ENCODE data around the gene MMS19.

Gene MMS19

DNA sequence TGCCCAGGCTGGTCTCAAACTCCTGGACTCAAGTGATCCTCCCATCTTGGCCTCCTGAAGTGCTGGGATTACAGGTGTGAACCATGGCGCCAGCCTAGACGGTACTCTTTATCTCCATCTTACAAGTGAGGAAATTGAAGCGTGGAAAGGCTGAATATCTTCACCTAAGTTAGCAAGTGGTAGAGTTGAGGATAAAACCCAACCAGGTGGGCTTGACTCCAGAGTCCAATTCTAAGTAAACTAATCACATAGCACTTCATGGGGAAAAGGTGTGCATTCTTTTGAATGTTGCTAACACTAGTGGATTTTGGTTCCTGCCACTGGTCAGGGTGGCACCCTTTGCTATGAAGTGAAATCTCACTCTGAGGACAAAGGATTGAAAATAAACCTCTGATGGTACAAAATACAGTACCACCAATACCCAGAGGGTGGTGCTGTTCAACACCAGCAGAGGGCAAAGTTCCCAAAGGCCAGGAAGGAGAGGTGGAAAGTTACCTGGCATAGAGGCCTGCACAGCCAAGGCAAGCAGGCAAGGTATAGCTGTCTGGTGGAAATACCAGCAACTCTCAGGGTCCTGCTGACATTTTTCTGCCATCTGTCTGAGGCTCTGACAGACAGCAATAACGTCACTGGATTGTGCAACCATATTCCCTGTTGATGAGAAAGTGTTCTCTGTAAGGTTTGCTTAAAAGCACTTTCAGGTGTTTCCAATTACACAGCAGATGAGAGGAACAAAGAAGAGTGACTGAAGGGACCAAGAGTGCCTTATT, 34.7 kb downstream of the MMS19 start:
- H3K4me1 ChIP-seq (ENCODE audit: insufficient read depth, low read length): no peaks in the 10 kb centered on the region
- peaks cover 79% of the 10 kb centered on the region for H3K36me3 ChIP-seq (ENCODE audit: insufficient read depth, low read length)
- H3K9me3 ChIP-seq (ENCODE audit: low read length): no peaks in the 10 kb centered on the region
- H2AFZ ChIP-seq (ENCODE audit: low read depth, low read length): no peak overlapping the region
- H3K4me3 ChIP-seq (ENCODE audit: low read length): no peak overlapping the region
- no peaks in the 10 kb centered on the region for H3K27me3 ChIP-seq (ENCODE audit: insufficient read depth, low read length)

DNA sequence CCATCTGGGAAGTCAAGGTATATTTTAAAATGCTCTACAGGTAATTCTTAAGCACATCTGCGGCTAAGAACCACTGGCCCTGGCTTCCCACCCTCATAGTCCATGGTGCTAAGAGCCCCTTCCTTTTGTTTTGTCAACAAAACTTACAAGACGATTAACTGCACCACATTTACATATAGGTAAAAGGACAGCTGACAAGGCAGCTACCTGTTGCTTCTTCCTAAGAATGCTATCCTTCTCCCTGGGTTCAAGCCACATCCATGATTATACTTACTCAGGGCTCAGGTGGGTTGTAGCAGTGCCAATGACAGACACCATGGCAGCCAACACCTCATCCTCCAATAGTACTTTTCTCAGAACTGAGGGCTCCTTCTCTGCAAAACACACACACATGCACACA, 35.9 kb downstream of the MMS19 start:
- H3K9me3 ChIP-seq (ENCODE audit: low read length): no peaks in the 10 kb centered on the region
- no peaks in the 10 kb centered on the region for H3K27me3 ChIP-seq (ENCODE audit: insufficient read depth, low read length)
- no peaks in the 10 kb centered on the region for H3K4me1 ChIP-seq (ENCODE audit: insufficient read depth, low read length)
- H3K4me3 ChIP-seq (ENCODE audit: low read length): no peak overlapping the region
- H2AFZ ChIP-seq (ENCODE audit: low read depth, low read length): no peak overlapping the region
- peaks cover 81% of the 10 kb centered on the region for H3K36me3 ChIP-seq (ENCODE audit: insufficient read depth, low read length)

DNA sequence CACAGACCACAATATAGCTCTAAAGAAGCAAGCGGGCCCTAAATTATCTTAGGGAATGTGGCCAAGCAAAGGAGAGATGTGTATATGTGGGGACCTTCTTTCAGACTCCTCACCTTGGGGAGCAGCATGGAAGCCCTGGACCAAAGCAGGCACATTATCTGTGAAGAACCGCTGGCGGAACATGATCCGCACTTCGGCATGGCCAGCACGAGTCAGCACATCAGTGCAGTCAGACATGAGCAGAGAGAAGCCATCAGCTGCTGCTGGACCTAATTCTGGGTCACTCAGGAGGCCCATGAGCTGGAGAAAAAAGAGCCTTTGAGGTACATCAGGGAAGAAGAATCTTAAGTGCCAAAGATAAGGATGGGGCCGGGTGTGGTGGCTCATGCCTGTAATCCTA, 38.3 kb downstream of the MMS19 start:
- no peak overlapping the region for H2AFZ ChIP-seq (ENCODE audit: low read depth, low read length)
- H3K4me1 ChIP-seq (ENCODE audit: insufficient read depth, low read length): no peaks in the 10 kb centered on the region
- H3K27me3 ChIP-seq (ENCODE audit: insufficient read depth, low read length): no peaks in the 10 kb centered on the region
- H3K9me3 ChIP-seq (ENCODE audit: low read length): no peaks in the 10 kb centered on the region
- H3K4me3 ChIP-seq (ENCODE audit: low read length): no peak overlapping the region
- H3K36me3 ChIP-seq (ENCODE audit: insufficient read depth, low read length): peaks cover 87% of the 10 kb centered on the region

DNA sequence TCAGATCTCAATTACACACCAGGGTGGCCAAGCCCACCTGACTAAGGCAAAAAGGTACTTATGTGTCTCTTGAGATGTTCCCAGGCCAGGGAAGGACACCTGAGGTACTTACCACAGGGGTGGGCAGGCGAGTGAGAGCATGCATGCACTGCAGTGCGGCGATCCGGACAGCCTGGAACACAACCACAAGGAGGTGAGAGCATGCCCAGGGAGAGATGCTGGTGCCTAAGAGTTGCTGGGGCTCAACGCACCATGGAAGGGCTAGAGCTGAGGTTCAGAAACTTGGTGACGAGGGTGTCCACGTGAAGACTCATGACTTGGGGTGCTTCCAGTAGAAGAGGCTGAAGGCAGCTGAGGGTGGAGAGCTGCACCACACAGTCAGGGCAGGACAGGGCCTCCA, 39.1 kb downstream of the MMS19 start:
- H3K27me3 ChIP-seq (ENCODE audit: insufficient read depth, low read length): no peaks in the 10 kb centered on the region
- no peaks in the 10 kb centered on the region for H3K9me3 ChIP-seq (ENCODE audit: low read length)
- H2AFZ ChIP-seq (ENCODE audit: low read depth, low read length): no peak overlapping the region
- no peaks in the 10 kb centered on the region for H3K4me1 ChIP-seq (ENCODE audit: insufficient read depth, low read length)
- peaks cover 89% of the 10 kb centered on the region for H3K36me3 ChIP-seq (ENCODE audit: insufficient read depth, low read length)
- H3K4me3 ChIP-seq (ENCODE audit: low read length): no peak overlapping the region

DNA sequence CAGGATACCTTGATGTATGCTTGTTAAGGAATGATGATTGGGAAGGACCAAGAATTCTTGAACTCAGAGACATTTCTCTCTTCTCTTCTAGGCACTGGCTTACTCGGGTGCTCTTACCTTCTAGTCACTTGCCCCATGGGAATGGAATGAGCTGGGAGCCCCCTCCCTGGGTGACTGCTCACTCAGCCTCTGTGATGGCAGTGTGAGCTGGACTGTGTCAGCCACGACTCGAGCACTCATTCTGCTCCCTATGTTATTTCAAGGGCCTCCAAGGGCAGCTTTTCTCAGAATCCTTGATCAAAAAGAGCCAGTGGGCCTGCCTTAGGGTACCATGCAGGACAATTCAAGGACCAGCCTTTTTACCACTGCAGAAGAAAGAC, 41.5 kb downstream of the MMS19 start:
- Histone ChIP-seq H3K36me3 (ENCODE audit: insufficient read depth, low read length) (peaks cover 95% of the 10 kb centered on the region), H3K9me3 (ENCODE audit: low read length) (no peaks in the 10 kb centered on the region), H3K4me1 (ENCODE audit: insufficient read depth, low read length) (no peaks in the 10 kb centered on the region), H2AFZ (ENCODE audit: low read depth, low read length) (no peak overlapping the region), H3K27me3 (ENCODE audit: insufficient read depth, low read length) (no peaks in the 10 kb centered on the region), H3K4me3 (ENCODE audit: low read length) (no peak overlapping the region)

DNA sequence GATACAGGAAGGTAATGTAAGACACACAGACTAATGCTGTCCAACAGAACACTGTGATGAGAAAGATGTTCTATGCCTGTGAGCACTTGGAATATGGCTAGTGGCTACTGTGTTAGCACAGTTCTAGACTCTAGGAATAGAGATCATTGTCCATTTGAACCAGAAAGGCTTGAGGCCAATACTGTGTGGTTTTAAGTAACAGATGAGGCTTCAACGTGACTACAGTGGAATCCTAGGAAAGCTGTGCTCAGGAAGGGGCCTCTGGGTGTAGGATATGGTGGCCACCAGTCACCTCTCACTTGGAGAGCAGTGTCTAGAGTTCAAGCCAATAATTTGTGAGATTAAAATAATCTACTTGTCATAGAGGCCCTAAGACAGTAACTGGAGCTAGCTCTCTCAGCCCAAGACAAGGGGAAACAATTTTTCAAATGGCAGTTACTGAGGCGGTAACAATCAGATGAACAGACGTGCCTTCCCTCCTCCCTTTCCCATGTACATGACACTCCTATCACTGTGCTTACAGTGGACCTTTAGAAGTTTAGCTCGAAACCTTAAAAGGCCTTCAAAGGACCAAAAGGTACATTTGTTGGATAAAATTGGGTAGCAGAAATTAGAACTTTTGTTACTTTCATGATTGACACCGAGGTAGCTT, 42.1 kb downstream of the MMS19 start:
- H3K27me3 ChIP-seq (ENCODE audit: insufficient read depth, low read length): no peaks in the 10 kb centered on the region
- H3K4me3 ChIP-seq (ENCODE audit: low read length): no peak overlapping the region
- no peaks in the 10 kb centered on the region for H3K4me1 ChIP-seq (ENCODE audit: insufficient read depth, low read length)
- H3K9me3 ChIP-seq (ENCODE audit: low read length): no peaks in the 10 kb centered on the region
- peaks cover 93% of the 10 kb centered on the region for H3K36me3 ChIP-seq (ENCODE audit: insufficient read depth, low read length)
- H2AFZ ChIP-seq (ENCODE audit: low read depth, low read length): no peak overlapping the region

DNA sequence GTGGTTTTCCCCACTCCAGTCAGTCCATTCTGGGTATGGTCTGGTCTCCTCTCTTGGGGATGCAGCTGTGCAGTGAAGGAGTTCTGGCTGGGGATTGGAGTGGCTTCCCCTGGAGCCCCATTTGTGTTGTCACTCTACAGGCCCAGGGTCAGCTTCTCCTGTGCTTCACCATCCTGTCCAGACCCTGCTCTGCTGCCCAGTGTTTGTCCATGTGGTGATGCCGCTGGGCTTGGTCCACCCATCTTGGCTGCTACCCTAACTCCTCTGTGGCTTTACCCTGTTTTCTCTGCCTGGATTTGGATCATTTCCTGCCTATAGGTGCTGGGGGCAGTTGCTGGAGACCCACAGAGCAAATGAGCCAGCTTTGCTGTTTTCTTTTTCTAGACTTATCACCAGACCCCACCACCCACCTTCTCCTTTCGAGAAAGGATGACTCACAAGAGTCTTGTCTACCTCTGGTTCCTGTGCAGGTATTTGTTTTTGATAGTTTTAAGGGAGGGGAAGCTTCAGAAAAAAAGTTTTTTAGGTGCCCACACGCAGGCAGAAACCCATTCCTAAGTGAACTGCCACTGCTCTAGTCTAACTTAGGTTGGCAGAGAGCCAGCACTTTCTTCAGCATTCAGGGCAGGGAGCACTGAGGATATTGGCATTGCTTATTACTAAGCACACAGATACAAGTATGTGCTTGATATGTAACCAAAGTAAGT, 43.7 kb downstream of the MMS19 start:
- Histone ChIP-seq H3K4me1 (ENCODE audit: insufficient read depth, low read length) (peaks cover 9% of the 10 kb centered on the region), H3K4me3 (ENCODE audit: low read length) (no peak overlapping the region), H3K27me3 (ENCODE audit: insufficient read depth, low read length) (no peaks in the 10 kb centered on the region), H2AFZ (ENCODE audit: low read depth, low read length) (no peak overlapping the region), H3K9me3 (ENCODE audit: low read length) (no peaks in the 10 kb centered on the region), H3K36me3 (ENCODE audit: insufficient read depth, low read length) (peaks cover 80% of the 10 kb centered on the region)

DNA sequence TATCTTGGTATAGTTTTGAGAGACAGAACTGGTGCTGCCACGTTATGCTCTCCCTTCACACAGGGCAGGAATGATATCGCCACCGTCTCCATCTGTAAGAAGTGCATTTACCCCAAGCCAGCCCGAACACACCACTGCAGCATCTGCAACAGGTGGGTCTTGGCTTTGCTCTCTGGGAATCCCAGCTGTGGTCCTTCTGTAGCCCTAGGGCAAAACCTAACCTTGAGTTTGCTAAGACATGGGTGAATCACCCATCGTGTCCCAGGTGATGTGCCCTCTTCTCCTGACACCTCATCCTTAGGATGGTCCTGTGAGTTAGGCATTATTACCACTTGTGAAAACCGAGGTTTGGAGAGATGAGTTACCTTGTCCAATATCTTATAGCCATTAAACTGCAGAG, 45.9 kb downstream of the MMS19 start:
- Histone ChIP-seq H3K4me1 (ENCODE audit: insufficient read depth, low read length) (peaks cover 9% of the 10 kb centered on the region), H2AFZ (ENCODE audit: low read depth, low read length) (no peak overlapping the region), H3K36me3 (ENCODE audit: insufficient read depth, low read length) (peaks cover 61% of the 10 kb centered on the region), H3K27me3 (ENCODE audit: insufficient read depth, low read length) (no peaks in the 10 kb centered on the region), H3K4me3 (ENCODE audit: low read length) (no peak overlapping the region), H3K9me3 (ENCODE audit: low read length) (no peaks in the 10 kb centered on the region)

DNA sequence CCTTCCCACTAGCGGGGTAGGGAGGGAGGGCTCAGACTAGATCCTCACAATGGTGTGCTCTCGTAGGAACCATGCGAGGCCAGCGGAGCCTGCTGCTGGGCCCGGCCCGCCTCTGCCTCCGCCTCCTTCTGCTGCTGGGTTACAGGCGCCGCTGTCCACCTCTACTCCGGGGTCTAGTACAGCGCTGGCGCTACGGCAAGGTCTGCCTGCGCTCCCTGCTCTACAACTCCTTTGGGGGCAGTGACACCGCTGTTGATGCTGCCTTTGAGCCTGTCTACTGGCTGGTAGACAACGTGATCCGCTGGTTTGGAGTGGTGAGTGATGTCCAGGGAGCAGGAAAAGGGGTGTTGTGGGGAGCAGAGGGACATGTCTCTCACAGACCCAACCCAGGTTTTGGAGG, 46.6 kb downstream of the MMS19 start:
- H3K4me1 ChIP-seq (ENCODE audit: insufficient read depth, low read length): peaks cover 14% of the 10 kb centered on the region
- no peaks in the 10 kb centered on the region for H3K9me3 ChIP-seq (ENCODE audit: low read length)
- H2AFZ ChIP-seq (ENCODE audit: low read depth, low read length): no peak overlapping the region
- no peak overlapping the region for H3K4me3 ChIP-seq (ENCODE audit: low read length)
- H3K27me3 ChIP-seq (ENCODE audit: insufficient read depth, low read length): no peaks in the 10 kb centered on the region
- H3K36me3 ChIP-seq (ENCODE audit: insufficient read depth, low read length): peaks cover 54% of the 10 kb centered on the region

DNA sequence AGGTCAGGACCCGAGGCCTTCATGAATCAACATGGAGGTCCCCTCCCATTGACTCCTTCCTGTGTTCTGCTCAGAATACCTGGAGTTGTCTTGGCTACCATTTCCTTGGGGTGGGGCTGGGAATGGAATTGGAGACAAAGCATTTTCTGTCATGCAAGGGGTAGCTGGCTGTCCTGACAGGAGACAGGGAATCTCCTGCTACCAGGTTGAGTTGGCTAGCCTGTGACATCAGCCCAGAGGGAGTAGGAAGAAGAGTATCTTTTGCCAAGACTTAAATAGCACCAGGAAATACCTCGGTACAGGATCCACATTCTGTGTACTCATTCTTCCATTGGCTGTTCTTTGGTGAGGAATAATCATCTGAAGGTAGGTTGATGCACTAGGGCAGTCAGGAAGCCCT, 47.4 kb downstream of the MMS19 start:
- H2AFZ ChIP-seq (ENCODE audit: low read depth, low read length): no peak overlapping the region
- peaks cover 14% of the 10 kb centered on the region for H3K4me1 ChIP-seq (ENCODE audit: insufficient read depth, low read length)
- H3K27me3 ChIP-seq (ENCODE audit: insufficient read depth, low read length): no peaks in the 10 kb centered on the region
- no peak overlapping the region for H3K4me3 ChIP-seq (ENCODE audit: low read length)
- H3K9me3 ChIP-seq (ENCODE audit: low read length): no peaks in the 10 kb centered on the region
- peaks cover 46% of the 10 kb centered on the region for H3K36me3 ChIP-seq (ENCODE audit: insufficient read depth, low read length)

DNA sequence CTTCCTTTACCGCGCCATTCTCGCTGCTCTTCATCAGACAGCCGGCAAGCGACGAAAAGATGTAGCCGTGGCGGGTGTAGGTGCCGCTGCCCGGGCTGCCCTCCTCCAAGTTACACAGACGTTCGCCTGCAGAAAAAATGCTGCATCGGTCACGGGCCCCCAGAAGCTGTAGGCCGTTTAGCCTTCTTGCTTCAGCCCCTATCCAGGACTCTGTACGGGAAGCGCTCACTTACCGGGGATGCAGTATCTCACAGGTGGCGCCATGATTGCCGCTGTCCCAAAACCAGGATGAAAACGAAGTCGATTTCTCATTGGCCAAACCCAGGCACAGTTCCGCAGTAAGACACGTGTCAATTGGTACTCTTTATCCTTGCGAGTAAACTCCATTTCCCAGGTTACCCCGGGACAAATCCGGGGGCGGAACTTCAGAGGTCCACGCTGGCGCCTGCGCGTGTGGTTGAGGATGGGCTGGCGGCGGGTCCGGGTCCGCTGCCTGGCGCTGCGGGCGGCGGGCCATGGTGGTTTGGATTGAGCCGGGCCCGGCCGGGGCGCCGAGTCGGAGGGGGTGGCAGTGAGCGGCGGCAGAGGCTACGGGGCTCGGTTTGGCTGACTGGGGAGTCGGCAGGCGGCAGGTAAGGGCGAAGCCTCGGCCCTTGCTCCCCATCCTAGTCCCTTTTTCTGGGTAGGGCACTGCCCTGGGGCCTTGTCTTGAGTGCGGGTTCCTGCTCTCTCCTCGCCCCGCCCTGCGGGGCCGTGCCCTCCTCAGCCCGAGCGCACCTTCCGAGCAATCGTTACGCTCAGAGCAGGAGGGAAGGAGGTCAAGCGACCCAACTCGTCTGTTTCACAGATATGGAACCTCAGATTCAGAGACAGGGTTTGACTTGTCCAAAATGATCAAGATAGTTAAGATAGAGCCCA, 52.2 kb downstream of the MMS19 start, which contains the start of the genes EXOSC1 and ZDHHC16:
Gene EXOSC1, minus strand, starts transcription at position 285 of the 918 bp plus-strand sequence. Its CDS starts 21 bp downstream, at position 264.
Gene ZDHHC16, plus strand, starts transcription at position 454 of the 918 bp plus-strand sequence. CDS start 5,501 bp downstream, outside the sequence.
- Histone ChIP-seq H3K36me3 (ENCODE audit: insufficient read depth, low read length) (peaks cover 14% of the 10 kb centered on the region), H3K9me3 (ENCODE audit: low read length) (no peaks in the 10 kb centered on the region), H2AFZ (ENCODE audit: low read depth, low read length) (peak within 1 kb of the TSS; percentile 69), H3K27me3 (ENCODE audit: insufficient read depth, low read length) (no peaks in the 10 kb centered on the region), H3K4me1 (ENCODE audit: insufficient read depth, low read length) (peaks cover 22% of the 10 kb centered on the region), H3K4me3 (ENCODE audit: low read length) (peak within 1 kb of the TSS; percentile 82)

DNA sequence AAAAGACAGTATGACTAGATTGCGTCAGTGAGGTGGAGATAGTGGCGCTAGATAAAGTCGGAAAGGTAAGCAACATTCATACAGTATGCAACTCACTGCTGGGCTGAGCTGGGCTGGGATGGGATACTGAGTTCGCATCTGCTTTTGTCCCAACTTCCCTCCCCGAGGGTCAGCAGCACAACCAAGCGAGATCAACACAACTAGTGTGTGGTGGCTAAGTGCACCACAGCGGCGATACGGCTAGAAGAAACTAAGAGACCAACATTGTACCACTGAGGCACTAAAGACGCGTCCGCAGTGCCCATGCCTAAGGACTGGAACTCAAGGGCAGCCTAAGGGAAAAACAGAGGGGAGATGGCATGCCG, 52.9 kb downstream of the MMS19 start:
- Histone ChIP-seq H3K9me3 (ENCODE audit: low read length) (no peaks in the 10 kb centered on the region), H3K4me3 (ENCODE audit: low read length) (peak overlapping the region; percentile 82), H3K36me3 (ENCODE audit: insufficient read depth, low read length) (peaks cover 15% of the 10 kb centered on the region), H3K4me1 (ENCODE audit: insufficient read depth, low read length) (peaks cover 16% of the 10 kb centered on the region), H3K27me3 (ENCODE audit: insufficient read depth, low read length) (no peaks in the 10 kb centered on the region), H2AFZ (ENCODE audit: low read depth, low read length) (peak overlapping the region; percentile 69)

Measured in neuron (in vitro differentiated cells).